ENCODE data around the gene TUBB1. TPM values are rescaled to one million over a fixed set of nuclear protein-coding genes. Genes with fewer than 3 reads are reported as not detected.

The TUBB1 gene
- total and polyA plus RNA-seq, 2 of the 4 experiments (the other 2 are of a cell fraction): not detected

GRCh38 chr20:58973866-58974265 is 45.4 kb upstream of the TUBB1 start:
- Histone ChIP-seq H3K4me1 (ENCODE audit: control insufficient read depth, insufficient read depth, low read length) (no peaks in the 10 kb centered on the region), H3K36me3 (ENCODE audit: control insufficient read depth, insufficient read depth, low read length) (no peaks in the 10 kb centered on the region), H3K4me3 (ENCODE audit: insufficient read depth, low read depth, low read length) (no peak overlapping the region), H3K18ac (ENCODE audit: low read depth, low read length) (no peak overlapping the region), H2BK20ac (ENCODE audit: low read depth, low read length) (no peak overlapping the region), H3K14ac (replicated peaks; ENCODE audit: low read depth, low read length) (no peak overlapping the region), H3K4ac (ENCODE audit: low read depth, low read length) (no peak overlapping the region), H3K23ac (ENCODE audit: low read depth, low read length) (no peak overlapping the region), H2BK5ac (ENCODE audit: low read depth, low read length, poor library complexity, severe bottlenecking) (no peak overlapping the region), H2AK5ac (ENCODE audit: low read depth, low read length) (no peak overlapping the region), H4K20me1 (ENCODE audit: insufficient read depth, low read length) (no peaks in the 10 kb centered on the region), H4K91ac (ENCODE audit: insufficient read depth, low read depth, low read length) (no peak overlapping the region), H3K27me3 (ENCODE audit: control insufficient read depth, insufficient read depth, low read length) (peaks cover 4% of the 10 kb centered on the region), H4K5ac (ENCODE audit: low read depth, low read length) (no peak overlapping the region), H2BK15ac (ENCODE audit: low read depth, low read length) (no peak overlapping the region), H3K27ac (ENCODE audit: insufficient read depth, low read length) (no peak overlapping the region), H2BK120ac (ENCODE audit: low read depth, low read length) (no peak overlapping the region), H3K79me1 (ENCODE audit: low read depth in 1 of 2, low read length in 2 of 2) (no peaks in the 10 kb centered on the region), H3K9ac (ENCODE audit: low read depth, low read length) (no peak overlapping the region), H3K4me2 (ENCODE audit: low read depth, low read length) (no peak overlapping the region), H2AK9ac (replicated peaks; ENCODE audit: low read depth, low read length, poor library complexity) (no peak overlapping the region), H3K9me3 (ENCODE audit: control insufficient read depth, insufficient read depth, low read length) (peaks cover 7% of the 10 kb centered on the region), H4K8ac (ENCODE audit: low read depth in 2 of 2, low read length in 2 of 2) (no peak overlapping the region), H2AFZ (replicated peaks; ENCODE audit: low read length, poor library complexity) (no peak overlapping the region), H3K56ac (ENCODE audit: extremely low read depth, insufficient read depth, low read length) (no peak overlapping the region), H3K9me1 (ENCODE audit: insufficient read depth, low read length) (no peaks in the 10 kb centered on the region)
- in situ Hi-C loops (cut with MboI; ENCODE audit: low sequenced_read_pairs) (no loop called here), intact Hi-C loops (cut with micrococcal nuclease) (no loop called here), dilution Hi-C loops (cut with HindIII; ENCODE audit: low sequenced_read_pairs, unreplicated experiment) (no loop called here)
- no peak for DNase-seq
- ChIA-PET CTCF (no interaction called here), POLR2A (ENCODE audit: unreplicated experiment) (no interaction called here)
- WGBS, 2 experiments (ENCODE audit: extremely low coverage in 2 of 2, insufficient read length in 1 of 2): 100% methylated on average over 1 of the region's 3 CpGs; no CpG with 5 or more reads in 1 of the 2 experiments
- no peak for TF ChIP-seq SMC3 (IDR thresholded peaks at IDR 0.05; ENCODE audit: low read depth, low read length)
- TF ChIP-seq, protein P1, sequence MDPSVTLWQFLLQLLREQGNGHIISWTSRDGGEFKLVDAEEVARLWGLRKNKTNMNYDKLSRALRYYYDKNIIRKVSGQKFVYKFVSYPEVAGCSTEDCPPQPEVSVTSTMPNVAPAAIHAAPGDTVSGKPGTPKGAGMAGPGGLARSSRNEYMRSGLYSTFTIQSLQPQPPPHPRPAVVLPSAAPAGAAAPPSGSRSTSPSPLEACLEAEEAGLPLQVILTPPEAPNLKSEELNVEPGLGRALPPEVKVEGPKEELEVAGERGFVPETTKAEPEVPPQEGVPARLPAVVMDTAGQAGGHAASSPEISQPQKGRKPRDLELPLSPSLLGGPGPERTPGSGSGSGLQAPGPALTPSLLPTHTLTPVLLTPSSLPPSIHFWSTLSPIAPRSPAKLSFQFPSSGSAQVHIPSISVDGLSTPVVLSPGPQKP (IDR thresholded peaks at IDR 0.05; ENCODE audit: borderline replicate concordance, low read depth, low read length): no peak
- TF ChIP-seq MAZ (IDR thresholded peaks at IDR 0.05; ENCODE audit: borderline replicate concordance, low read depth, low read length): no peak
- TF ChIP-seq RAD21 (IDR thresholded peaks at IDR 0.05; ENCODE audit: low read length): no peak
- TF ChIP-seq CHD1 (IDR thresholded peaks at IDR 0.05; ENCODE audit: low read depth, low read length): no peak
- no peak for TF ChIP-seq FOS (IDR thresholded peaks at IDR 0.05; ENCODE audit: low read depth, low read length)
- TF ChIP-seq CEBPB (IDR thresholded peaks at IDR 0.05; ENCODE audit: low read depth, low read length): no peak
- no peak for TF ChIP-seq NFE2L2 (IDR thresholded peaks at IDR 0.05; ENCODE audit: low read depth, low read length)
- no peak for TF ChIP-seq MXI1 (IDR thresholded peaks at IDR 0.05; ENCODE audit: borderline replicate concordance, low read depth, low read length)
- no peak for TF ChIP-seq MAFK (IDR thresholded peaks at IDR 0.05; ENCODE audit: low read depth, low read length)
- no peak for TF ChIP-seq RFX5 (IDR thresholded peaks at IDR 0.05; ENCODE audit: low read depth, low read length)
- TF ChIP-seq POLR2A (IDR thresholded peaks at IDR 0.05; ENCODE audit: low read depth, low read length): no peak
- TF ChIP-seq BHLHE40 (IDR thresholded peaks at IDR 0.05; ENCODE audit: low read depth, low read length): no peak
- no peak for TF ChIP-seq USF2 (IDR thresholded peaks at IDR 0.05; ENCODE audit: low read depth, low read length)
- no peak for TF ChIP-seq CTCF (conservative IDR thresholded peaks at IDR 0.05; ENCODE audit: low read depth, low read length)
- no TSS peak for BruUV-seq (replicated peaks)
- no peak for ATAC-seq (ENCODE audit: low read depth)

Data from IMR-90 (cell line).